Left ventricle myocardium inferior (tissue), 1 donor: Measurements from ENCODE around the gene VHLL. TPM values are rescaled to one million over a fixed set of nuclear protein-coding genes. Genes with fewer than 3 reads are reported as not detected.
A peak's percentile ranks its signal among the peaks of the same experiment; 100 is the strongest.
"Not testable (repeated sequence)": the region's sequence is repeated elsewhere in the genome, so short reads cannot be mapped to it uniquely, and the experiment has no call there.

ENCODE experiments used
- DNase-seq: peaks from one replicate; pipeline ENCODE4 v3.0.0-alpha.2; 2020
- H3K27ac ChIP-seq: fragments of 200-600 bp; replicated peaks from 2 replicates; pipeline ENCODE4 v1.8.0; 2021
- H3K27me3 ChIP-seq: fragments of 200-600 bp; 2 replicates; pipeline ENCODE4 v1.8.0; 2021; ENCODE audit warnings: low read depth
- H3K36me3 ChIP-seq: fragments of 200-600 bp; 2 replicates; pipeline ENCODE4 v1.8.0; 2021
- H3K4me1 ChIP-seq: fragments of 200-600 bp; 2 replicates; pipeline ENCODE4 v1.8.0; 2021
- H3K4me3 ChIP-seq: fragments of 200-600 bp; 2 replicates; pipeline ENCODE4 v1.8.0; 2021; ENCODE audit warnings: mild to moderate bottlenecking, moderate library complexity
- H3K9me3 ChIP-seq: fragments of 200-600 bp; replicated peaks from 2 replicates; pipeline ENCODE4 v1.8.0; 2021
- intact Hi-C: fragments of 100-400 bp; cut with micrococcal nuclease; formaldehyde crosslinking; loops from one replicate; pipeline ENCODE4 v1.11.0; 2022
- total RNA-seq: library from RNA; stranded (reverse); fragmentation: NEBNext Ultra II Directional; extraction: Animal tissue kit (Norgen Biotek cat#: 25700); gene quantifications from one replicate; pipeline ENCODE4 v1.2.1, GENCODE V29; 2021
- TF ChIP-seq, protein P1 (sequence below): fragments of 200-600 bp; IDR thresholded peaks from 2 replicates; pipeline ENCODE4 v1.8.0; 2021; ENCODE audit warnings: antibody characterized with exemption, mild to moderate bottlenecking, borderline replicate concordance
- donor health status: DM: no; HTN: yes; CAD: no; lungs with severe emphysema.

Gene VHLL
- total RNA-seq, 1 donor from 2014 or later = not detected

DNA sequence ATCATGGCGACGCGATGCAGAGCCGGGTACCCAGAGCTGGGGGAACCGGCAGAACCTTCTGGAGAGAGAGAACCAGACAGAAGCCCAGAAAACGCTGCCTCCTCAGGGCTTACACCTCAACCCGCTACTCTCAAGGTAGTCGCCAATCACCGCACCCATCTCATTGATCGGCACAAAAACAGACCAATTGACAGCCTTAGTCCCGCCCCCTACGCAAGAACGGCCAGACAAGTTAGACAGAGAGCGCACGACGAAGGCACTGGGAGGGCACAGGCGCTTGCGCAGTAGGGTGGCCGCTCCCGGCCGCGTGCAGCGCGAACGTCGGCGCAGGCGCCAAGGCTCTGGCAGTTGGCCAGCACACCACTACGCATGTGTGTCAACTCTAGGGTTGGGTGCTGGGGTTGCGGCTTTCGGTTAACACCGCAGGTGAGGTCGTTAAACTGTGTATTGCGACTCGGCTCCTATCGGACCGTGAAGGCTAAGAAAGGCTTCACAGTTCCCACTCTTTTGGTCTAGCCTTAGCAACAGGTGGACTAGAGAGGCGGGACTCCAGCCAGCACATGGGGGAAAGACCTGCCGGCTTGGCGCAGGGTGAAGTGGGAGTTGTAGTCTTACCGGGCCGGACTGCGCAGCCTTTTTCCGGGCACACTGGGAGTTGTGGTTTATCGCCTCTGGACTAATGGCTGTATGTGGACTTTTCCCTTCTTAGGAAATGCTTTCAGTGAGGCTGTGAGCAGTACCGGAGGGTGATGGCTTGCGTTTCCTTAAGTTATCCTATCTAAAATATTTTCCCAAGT, 39.3 kb upstream of the VHLL start, which contains the start of the genes CCT3 and TSACC:
Gene CCT3 (minus strand): TSS at position 113 of the 797 bp plus-strand sequence. CDS start 108 bp downstream, at position 5.
Gene TSACC (plus strand): TSS at position 347 of the 797 bp plus-strand sequence. CDS start 1,232 bp downstream, outside the sequence.
- TF ChIP-seq, protein P1, sequence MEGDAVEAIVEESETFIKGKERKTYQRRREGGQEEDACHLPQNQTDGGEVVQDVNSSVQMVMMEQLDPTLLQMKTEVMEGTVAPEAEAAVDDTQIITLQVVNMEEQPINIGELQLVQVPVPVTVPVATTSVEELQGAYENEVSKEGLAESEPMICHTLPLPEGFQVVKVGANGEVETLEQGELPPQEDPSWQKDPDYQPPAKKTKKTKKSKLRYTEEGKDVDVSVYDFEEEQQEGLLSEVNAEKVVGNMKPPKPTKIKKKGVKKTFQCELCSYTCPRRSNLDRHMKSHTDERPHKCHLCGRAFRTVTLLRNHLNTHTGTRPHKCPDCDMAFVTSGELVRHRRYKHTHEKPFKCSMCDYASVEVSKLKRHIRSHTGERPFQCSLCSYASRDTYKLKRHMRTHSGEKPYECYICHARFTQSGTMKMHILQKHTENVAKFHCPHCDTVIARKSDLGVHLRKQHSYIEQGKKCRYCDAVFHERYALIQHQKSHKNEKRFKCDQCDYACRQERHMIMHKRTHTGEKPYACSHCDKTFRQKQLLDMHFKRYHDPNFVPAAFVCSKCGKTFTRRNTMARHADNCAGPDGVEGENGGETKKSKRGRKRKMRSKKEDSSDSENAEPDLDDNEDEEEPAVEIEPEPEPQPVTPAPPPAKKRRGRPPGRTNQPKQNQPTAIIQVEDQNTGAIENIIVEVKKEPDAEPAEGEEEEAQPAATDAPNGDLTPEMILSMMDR = no peak
- Histone ChIP-seq H3K27me3 (no peaks in the 10 kb centered on the region), H3K27ac (peak within 1 kb of the TSS; percentile 94), H3K4me1 (peaks cover 32% of the 10 kb centered on the region), H3K36me3 (peaks cover 25% of the 10 kb centered on the region), H3K9me3 (no peaks in the 10 kb centered on the region), H3K4me3 (peak within 1 kb of the TSS; percentile 75)
- DNase-seq = peak; percentile 99
- intact Hi-C loops = no loop called here

GRCh38 chr1:156337888-156338179, 38.7 kb upstream of the VHLL start:
- intact Hi-C loops = no loop called here
- H3K27me3 ChIP-seq = no peaks in the 10 kb centered on the region

GRCh38 chr1:156337052-156337887, 38.2 kb upstream of the VHLL start:
- Histone ChIP-seq H3K27ac (peak overlapping the region; percentile 94), H3K4me3 (peak overlapping the region; percentile 75), H3K9me3 (no peaks in the 10 kb centered on the region), H3K4me1 (peaks cover 32% of the 10 kb centered on the region), H3K27me3 (no peaks in the 10 kb centered on the region), H3K36me3 (peaks cover 36% of the 10 kb centered on the region)
- intact Hi-C loops = no loop called here
- no peak for DNase-seq
- TF ChIP-seq, protein P1 = no peak

More at GRCh38 chr1:156337888-156338179, 38.7 kb upstream of the VHLL start:
- peak overlapping the region; percentile 75 for H3K4me3 ChIP-seq
- DNase-seq = no peak
- peak overlapping the region; percentile 94 for H3K27ac ChIP-seq
- peaks cover 32% of the 10 kb centered on the region for H3K4me1 ChIP-seq
- TF ChIP-seq, protein P1 = no peak
- H3K36me3 ChIP-seq = peaks cover 30% of the 10 kb centered on the region
- H3K9me3 ChIP-seq = no peaks in the 10 kb centered on the region

DNA sequence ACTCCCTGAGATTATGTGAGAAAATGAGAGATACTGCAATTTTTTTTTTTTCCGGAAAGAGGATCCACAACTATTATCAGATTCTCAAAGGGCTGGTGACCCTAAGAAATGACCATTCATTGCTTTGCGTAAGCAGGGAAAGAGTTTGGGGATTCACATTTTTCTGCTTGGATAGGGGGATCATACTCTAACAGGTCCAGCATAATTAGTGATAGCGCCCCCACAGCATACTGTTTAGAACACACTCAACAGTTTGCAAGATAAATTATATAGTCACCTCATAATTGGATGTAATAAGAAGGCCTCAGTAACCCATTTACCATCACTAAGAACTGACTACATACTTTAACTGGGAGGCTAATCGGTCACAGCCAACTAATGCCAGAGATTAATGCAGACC, 37.1 kb upstream of the VHLL start:
- intact Hi-C loops = no loop called here
- H3K36me3 ChIP-seq = peaks cover 46% of the 10 kb centered on the region
- TF ChIP-seq, protein P1 = no peak
- no peak overlapping the region for H3K27ac ChIP-seq
- H3K9me3 ChIP-seq = no peaks in the 10 kb centered on the region
- peak overlapping the region; percentile 75 for H3K4me3 ChIP-seq
- no peaks in the 10 kb centered on the region for H3K27me3 ChIP-seq
- no peak for DNase-seq
- H3K4me1 ChIP-seq = peaks cover 32% of the 10 kb centered on the region

- DNase-seq, intact Hi-C loops, H3K27ac ChIP-seq, H3K9me3 ChIP-seq, H3K4me3 ChIP-seq, H3K27me3 ChIP-seq, H3K4me1 ChIP-seq: not testable (repeated sequence)
- peaks cover 89% of the 10 kb centered on the region for H3K36me3 ChIP-seq
Measured at GRCh38 chr1:156323179-156323578, 24.1 kb upstream of the VHLL start.
